ENCODE measurements around the gene COQ10A.

GRCh38 chr12:56222531-56222895 is 44.2 kb upstream of the COQ10A start:
- TF ChIP-seq, protein P1, sequence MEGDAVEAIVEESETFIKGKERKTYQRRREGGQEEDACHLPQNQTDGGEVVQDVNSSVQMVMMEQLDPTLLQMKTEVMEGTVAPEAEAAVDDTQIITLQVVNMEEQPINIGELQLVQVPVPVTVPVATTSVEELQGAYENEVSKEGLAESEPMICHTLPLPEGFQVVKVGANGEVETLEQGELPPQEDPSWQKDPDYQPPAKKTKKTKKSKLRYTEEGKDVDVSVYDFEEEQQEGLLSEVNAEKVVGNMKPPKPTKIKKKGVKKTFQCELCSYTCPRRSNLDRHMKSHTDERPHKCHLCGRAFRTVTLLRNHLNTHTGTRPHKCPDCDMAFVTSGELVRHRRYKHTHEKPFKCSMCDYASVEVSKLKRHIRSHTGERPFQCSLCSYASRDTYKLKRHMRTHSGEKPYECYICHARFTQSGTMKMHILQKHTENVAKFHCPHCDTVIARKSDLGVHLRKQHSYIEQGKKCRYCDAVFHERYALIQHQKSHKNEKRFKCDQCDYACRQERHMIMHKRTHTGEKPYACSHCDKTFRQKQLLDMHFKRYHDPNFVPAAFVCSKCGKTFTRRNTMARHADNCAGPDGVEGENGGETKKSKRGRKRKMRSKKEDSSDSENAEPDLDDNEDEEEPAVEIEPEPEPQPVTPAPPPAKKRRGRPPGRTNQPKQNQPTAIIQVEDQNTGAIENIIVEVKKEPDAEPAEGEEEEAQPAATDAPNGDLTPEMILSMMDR (IDR thresholded peaks at IDR 0.05; ENCODE audit: low read length), result no peak
- no peak for TF ChIP-seq EZH2 (optimal IDR thresholded peaks at IDR 0.05; ENCODE audit: low read depth, low read length)
